ENCODE results near the gene TLR7.

DNA sequence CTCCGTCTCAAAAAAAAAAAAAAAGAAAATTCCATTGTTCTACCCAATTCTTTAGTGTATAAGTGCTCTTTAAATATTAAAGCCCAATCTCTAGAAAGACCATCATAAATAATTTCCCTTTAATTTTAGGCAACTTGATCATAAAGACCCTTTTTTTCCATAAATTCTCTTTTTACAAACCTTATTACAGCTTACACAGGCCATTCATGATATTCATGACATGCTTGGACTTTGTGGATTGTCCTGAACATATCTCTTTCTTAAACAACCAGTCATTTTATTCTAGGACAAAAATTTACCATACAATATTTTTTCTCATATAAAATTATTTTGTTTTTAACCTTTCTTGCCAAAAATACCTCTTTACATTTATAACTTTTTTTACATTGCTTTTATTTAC is 70.1 kb downstream of the TLR7 start:
- TF ChIP-seq POLR2AphosphoS5 (IDR thresholded peaks at IDR 0.05; ENCODE audit: borderline replicate concordance, low read depth, low read length) (no peak), EZH2 (IDR thresholded peaks at IDR 0.05) (no peak), FOXP2 (optimal IDR thresholded peaks at IDR 0.05; ENCODE audit: control extremely low read depth, extremely low read length, insufficient read depth) (no peak)
